VCaP (cell line): ENCODE results near the gene INPP5B.
A peak's percentile ranks its signal among the peaks of the same experiment; 100 is the strongest.

Source experiments
- H3K27ac ChIP-seq: fragments of 450-650 bp; 2 replicates; pipeline ENCODE4 v1.5.1; 2017
- CTCF ChIP-seq: fragments of 450-650 bp; conservative IDR thresholded peaks from 2 replicates; pipeline ENCODE4 v1.5.1; 2017; ENCODE audit warnings: mild to moderate bottlenecking, moderate library complexity

The INPP5B gene

GRCh38 chr1:37931361-37932158, 15.3 kb downstream of the INPP5B start:
- peak overlapping the region; percentile 80 for H3K27ac ChIP-seq
- no peak for TF ChIP-seq CTCF

DNA sequence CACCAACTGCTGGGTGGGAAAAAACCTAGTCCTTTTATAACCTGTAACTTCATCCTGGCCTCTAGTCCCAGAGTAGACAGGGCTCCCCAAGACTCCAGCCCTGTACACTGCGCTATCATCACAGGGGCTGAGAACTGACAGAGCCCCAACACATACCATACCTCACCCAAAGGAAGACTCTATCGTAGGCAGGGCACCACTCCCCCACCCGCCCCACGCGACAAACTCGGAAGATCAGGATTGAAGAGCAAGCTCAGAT, 15.8 kb downstream of the INPP5B start:
- no peak for TF ChIP-seq CTCF
- H3K27ac ChIP-seq: peak overlapping the region; percentile 80

DNA sequence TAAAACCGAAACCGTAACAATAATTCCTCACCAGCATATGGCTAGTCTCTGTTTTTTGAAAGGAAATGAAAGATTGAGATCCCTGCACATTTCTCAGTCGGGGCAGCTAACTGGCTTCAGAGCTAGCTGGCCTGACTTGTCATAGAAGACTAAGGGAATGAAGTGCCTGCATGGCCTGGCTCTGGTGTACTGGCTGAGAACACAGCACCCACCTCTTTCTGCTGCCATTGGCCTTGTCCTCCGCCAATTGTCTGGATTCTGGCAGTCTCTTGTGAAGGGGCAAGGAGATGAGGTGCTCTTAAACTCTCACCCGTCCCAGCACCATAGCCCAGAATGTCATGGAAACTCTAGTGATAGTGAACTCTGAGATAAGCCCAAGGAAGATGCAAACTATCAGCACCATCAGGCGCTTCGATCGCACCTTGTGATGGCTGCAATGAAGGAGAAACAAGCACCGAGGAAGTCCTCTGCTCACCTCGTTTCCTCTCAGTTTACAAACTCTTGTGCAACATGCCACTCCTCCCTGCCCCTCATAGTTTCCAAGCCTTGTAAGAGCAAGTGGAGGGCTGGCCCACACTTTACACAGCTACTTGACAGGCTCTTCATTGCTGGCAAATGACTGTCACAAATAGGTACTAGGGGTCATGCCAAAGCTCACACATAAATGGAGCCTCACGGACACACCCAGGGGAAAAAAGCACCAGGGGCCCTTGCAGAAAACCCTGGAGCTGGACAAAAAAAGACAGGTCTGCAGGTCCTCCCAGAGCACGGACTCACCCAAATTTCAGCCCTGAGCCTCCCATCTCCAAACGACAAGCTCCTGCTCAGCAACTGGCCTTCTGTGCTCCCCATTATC, 16.4 kb downstream of the INPP5B start:
- no peak for TF ChIP-seq CTCF
- peak overlapping the region; percentile 80; the same call in 1 of the 2 replicates for H3K27ac ChIP-seq

DNA sequence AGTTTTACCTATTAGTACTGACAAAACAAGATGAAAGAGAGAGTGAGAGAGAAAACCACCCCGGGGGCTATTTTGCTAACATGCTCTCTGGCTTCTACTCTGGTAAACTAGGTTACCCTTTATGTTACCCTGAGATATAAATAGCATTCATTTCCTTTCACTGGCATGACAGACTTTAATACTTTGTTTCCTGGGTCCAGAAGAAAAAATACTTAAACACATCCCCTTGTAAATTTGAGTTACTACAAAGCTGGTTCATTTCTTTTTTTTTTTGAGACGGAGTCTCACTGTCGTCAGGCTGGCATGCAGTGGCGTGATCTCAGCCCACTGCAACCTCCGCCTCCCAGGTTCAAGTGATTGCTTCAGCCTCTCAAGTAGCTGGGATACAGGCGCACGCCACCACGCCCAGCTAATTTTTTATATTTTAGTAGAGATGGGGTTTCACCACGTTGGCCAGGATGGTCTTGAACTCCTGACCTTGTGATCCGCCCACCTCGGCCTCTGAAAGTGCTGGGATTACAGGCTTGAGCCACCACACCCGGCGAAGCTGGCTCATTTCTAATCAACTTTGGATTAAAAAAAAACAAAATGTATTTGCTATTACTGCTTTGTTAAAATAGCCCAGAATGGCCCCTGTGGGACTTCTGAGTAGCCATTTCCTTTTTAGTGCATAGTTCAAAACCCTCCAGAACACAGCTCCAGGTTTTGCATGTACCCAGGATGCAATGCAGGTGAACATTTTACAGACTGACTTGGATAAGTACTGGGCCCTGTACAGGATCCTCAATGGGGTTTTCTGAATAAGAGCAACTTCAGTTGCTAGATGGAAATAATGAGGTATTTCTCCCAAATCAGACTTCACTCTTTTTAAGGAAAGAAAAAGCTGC, 20.6 kb downstream of the INPP5B start:
- TF ChIP-seq CTCF: no peak

GRCh38 chr1:37925316-37925715, 21.5 kb downstream of the INPP5B start:
- H3K27ac ChIP-seq: peak overlapping the region; percentile 51
- no peak for TF ChIP-seq CTCF

More for the DNA sequence above, 20.6 kb downstream of the INPP5B start:
- H3K27ac ChIP-seq: peak overlapping the region; percentile 51

- no peak overlapping the region for H3K27ac ChIP-seq
- TF ChIP-seq CTCF: no peak
Measured at GRCh38 chr1:37923551-37923889, 23.3 kb downstream of the INPP5B start.
